Osteocyte (in vitro differentiated cells): ENCODE measurements around the gene CLSTN3. TPM values are rescaled to one million over a fixed set of nuclear protein-coding genes. Genes with fewer than 3 reads are reported as not detected.

Source experiments
- DNase-seq: peaks from one replicate; pipeline ENCODE4 v3.0.0; 2021; ENCODE audit warnings: mixed read lengths; ENCODE audit not compliant: unreplicated experiment; ENCODE audit errors: extremely low spot score
- H3K27ac Mint-ChIP-seq: one replicate; pipeline ENCODE4 v1.8.0; 2021; ENCODE audit warnings: mild to moderate bottlenecking, mixed read lengths; ENCODE audit not compliant: unreplicated experiment
- H3K27me3 Mint-ChIP-seq: one replicate; pipeline ENCODE4 v1.8.0; 2021; ENCODE audit warnings: mixed read lengths; ENCODE audit not compliant: unreplicated experiment
- H3K36me3 Mint-ChIP-seq: one replicate; pipeline ENCODE4 v1.8.0; 2021; ENCODE audit warnings: mixed read lengths; ENCODE audit not compliant: unreplicated experiment
- H3K4me1 Mint-ChIP-seq: one replicate; pipeline ENCODE4 v1.8.0; 2021; ENCODE audit warnings: mixed read lengths; ENCODE audit not compliant: unreplicated experiment
- H3K4me3 Mint-ChIP-seq: one replicate; pipeline ENCODE4 v1.8.0; 2021; ENCODE audit warnings: mild to moderate bottlenecking, moderate library complexity, mixed read lengths; ENCODE audit not compliant: unreplicated experiment
- H3K9me3 Mint-ChIP-seq: one replicate; pipeline ENCODE4 v1.8.0; 2021; ENCODE audit warnings: mixed read lengths; ENCODE audit not compliant: unreplicated experiment
- total RNA-seq: library from RNA; stranded (reverse); gene quantifications from 2 replicates; pipeline ENCODE4 v1.2.1, GENCODE V29; 2021
- TF ChIP-seq, protein P1 (sequence below): fragments of 200-600 bp; sonication (generic); IDR thresholded peaks from 2 replicates; pipeline ENCODE4 v1.5.0; 2021; ENCODE audit warnings: antibody characterized with exemption, mild to moderate bottlenecking, moderate library complexity

CLSTN3 gene
- total RNA-seq, 1 donor from 2014 or later: 14.4 TPM

DNA sequence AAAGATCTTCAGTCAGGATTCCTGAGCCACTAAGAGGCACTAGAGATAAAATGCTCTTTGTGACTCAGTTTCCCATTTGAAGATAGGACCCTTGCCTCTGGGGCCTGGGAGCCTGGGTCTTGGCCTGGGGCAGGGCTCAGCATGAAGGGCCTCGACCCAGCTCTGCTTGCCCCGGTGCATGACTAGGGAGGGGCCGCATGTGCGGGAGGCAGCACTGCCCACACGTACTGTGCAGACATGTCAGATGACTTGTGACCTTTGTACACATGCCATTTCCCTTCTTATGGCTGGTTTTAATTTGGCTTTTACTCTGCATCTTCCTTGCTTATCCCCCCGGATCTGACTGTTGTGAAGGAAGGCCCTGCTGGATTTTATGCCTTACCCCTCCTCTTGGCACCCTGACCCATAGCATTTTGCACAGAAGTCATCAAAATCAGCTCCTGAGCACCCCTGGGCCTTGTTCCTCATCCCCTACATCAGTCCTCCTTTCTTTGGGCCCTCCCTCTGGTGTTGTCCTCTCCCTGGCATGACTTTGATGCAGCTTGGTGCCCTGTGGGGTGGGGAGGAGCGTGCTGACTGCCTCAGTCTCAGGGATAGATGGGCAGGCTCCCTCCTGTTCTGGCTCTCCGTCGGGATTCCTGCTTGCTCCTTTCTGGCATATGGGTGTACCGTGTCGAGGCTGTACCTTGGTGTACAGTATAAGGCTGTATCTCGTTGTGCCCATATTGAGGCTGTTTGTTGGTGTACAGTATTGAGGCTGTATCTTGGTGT is 4.4 kb downstream of the CLSTN3 start:
- Mint-ChIP-seq H3K4me3 (no peak overlapping the region), H3K4me1 (peaks cover 15% of the 10 kb centered on the region), H3K36me3 (no peaks in the 10 kb centered on the region), H3K27ac (no peak overlapping the region), H3K9me3 (no peaks in the 10 kb centered on the region), H3K27me3 (peaks cover 3% of the 10 kb centered on the region)
- TF ChIP-seq, protein P1, sequence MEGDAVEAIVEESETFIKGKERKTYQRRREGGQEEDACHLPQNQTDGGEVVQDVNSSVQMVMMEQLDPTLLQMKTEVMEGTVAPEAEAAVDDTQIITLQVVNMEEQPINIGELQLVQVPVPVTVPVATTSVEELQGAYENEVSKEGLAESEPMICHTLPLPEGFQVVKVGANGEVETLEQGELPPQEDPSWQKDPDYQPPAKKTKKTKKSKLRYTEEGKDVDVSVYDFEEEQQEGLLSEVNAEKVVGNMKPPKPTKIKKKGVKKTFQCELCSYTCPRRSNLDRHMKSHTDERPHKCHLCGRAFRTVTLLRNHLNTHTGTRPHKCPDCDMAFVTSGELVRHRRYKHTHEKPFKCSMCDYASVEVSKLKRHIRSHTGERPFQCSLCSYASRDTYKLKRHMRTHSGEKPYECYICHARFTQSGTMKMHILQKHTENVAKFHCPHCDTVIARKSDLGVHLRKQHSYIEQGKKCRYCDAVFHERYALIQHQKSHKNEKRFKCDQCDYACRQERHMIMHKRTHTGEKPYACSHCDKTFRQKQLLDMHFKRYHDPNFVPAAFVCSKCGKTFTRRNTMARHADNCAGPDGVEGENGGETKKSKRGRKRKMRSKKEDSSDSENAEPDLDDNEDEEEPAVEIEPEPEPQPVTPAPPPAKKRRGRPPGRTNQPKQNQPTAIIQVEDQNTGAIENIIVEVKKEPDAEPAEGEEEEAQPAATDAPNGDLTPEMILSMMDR: no peak
- DNase-seq: no peak

DNA sequence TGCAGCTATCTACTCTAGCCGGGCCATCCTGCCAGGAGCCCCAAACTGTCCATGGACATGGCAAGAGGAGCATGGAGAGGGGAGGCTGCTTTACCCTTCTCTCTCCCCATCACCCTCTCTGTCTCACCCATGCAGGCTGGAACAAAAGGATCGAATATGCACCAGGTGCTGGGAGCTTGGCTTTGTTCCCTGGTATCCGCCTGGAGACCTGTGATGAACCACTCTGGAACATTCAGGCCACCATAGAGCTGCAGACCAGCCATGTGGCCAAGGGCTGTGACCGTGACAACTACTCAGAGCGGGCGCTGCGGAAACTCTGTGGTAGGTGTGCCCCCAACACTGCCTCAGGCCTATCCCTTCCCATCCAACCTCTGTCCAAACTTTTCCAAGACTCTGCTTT is 5.9 kb downstream of the CLSTN3 start:
- no peaks in the 10 kb centered on the region for H3K36me3 Mint-ChIP-seq
- peaks cover 3% of the 10 kb centered on the region for H3K27me3 Mint-ChIP-seq
- TF ChIP-seq, protein P1: no peak
- H3K4me3 Mint-ChIP-seq: no peak overlapping the region
- DNase-seq: no peak
- H3K4me1 Mint-ChIP-seq: peaks cover 2% of the 10 kb centered on the region
- no peaks in the 10 kb centered on the region for H3K9me3 Mint-ChIP-seq
- no peak overlapping the region for H3K27ac Mint-ChIP-seq

DNA sequence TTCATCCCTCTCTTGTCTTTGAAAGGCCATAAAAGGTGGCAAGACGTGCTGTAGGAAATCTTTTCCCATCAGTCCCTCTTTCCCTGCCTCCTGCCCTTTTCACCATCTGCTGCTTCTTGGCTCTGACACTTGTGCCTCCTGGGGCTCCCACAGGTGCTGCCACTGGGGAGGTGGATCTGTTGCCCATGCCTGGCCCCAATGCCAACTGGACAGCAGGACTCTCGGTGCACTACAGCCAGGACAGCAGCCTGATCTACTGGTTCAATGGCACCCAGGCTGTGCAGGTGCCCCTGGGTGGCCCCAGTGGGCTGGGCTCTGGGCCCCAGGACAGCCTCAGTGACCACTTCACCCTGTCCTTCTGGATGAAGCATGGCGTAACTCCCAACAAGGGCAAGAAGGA is 6.5 kb downstream of the CLSTN3 start:
- H3K27me3 Mint-ChIP-seq: peaks cover 3% of the 10 kb centered on the region

GRCh38 chr12:7137908-7138307 is 7.7 kb downstream of the CLSTN3 start:
- DNase-seq: no peak
- Mint-ChIP-seq H3K9me3 (no peaks in the 10 kb centered on the region), H3K27me3 (peaks cover 3% of the 10 kb centered on the region), H3K36me3 (peaks cover 6% of the 10 kb centered on the region), H3K27ac (no peak overlapping the region), H3K4me3 (no peak overlapping the region), H3K4me1 (peaks cover 2% of the 10 kb centered on the region)
- TF ChIP-seq, protein P1: no peak

More for the DNA sequence above, 6.5 kb downstream of the CLSTN3 start:
- no peak for DNase-seq
- H3K4me3 Mint-ChIP-seq: no peak overlapping the region
- H3K36me3 Mint-ChIP-seq: peaks cover 2% of the 10 kb centered on the region
- TF ChIP-seq, protein P1: no peak
- H3K27ac Mint-ChIP-seq: no peak overlapping the region
- no peaks in the 10 kb centered on the region for H3K9me3 Mint-ChIP-seq
- no peaks in the 10 kb centered on the region for H3K4me1 Mint-ChIP-seq

GRCh38 chr12:7139200-7139599 is 9.0 kb downstream of the CLSTN3 start:
- Mint-ChIP-seq H3K4me3 (no peak overlapping the region), H3K9me3 (no peaks in the 10 kb centered on the region), H3K36me3 (peaks cover 9% of the 10 kb centered on the region), H3K4me1 (peaks cover 2% of the 10 kb centered on the region), H3K27ac (no peak overlapping the region), H3K27me3 (peaks cover 3% of the 10 kb centered on the region)
- TF ChIP-seq, protein P1: no peak
- no peak for DNase-seq
